Activated CD8-positive, alpha-beta memory T cell treated with anti-CD3 and anti-CD28 coated beads for 48 hours (primary cell): ENCODE data around the gene PTN.
"Not testable (repeated sequence)": the region's sequence is repeated elsewhere in the genome, so short reads cannot be mapped to it uniquely, and the experiment has no call there.

ENCODE experiments used
- DNase-seq, 3 experiments: peaks; one replicate each; pipeline ENCODE4 v3.0.0-alpha.2; 2020; ENCODE audit warnings: low read depth in 2 of 3, low spot score in 2 of 3

Gene PTN

DNA sequence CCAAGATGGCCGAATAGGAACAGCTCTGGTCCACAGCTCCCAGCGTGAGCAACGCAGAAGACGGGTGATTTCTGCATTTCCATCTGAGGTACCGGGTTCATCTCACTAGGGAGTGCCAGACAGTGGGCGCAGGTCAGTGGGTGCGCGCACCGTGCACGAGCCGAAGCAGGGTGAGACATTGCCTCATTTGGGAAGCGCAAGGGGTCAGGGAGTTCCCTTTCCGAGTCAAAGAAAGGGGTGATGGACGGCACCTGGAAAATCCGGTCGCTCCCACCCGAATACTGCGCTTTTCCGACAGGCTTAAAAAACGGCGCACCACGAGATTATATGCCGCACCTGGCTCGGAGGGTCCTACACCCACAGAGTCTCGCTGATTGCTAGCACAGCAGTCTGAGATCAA is 161.9 kb downstream of the PTN start:
- DNase-seq, result not testable (repeated sequence)
